NCI-H2029 (cell line): ENCODE data around the gene TBATA.

Experiments used
- DNase-seq: peaks from one replicate; lab custom pipeline; 2025; lab: John Stamatoyannopoulos, UW

TBATA gene

DNA sequence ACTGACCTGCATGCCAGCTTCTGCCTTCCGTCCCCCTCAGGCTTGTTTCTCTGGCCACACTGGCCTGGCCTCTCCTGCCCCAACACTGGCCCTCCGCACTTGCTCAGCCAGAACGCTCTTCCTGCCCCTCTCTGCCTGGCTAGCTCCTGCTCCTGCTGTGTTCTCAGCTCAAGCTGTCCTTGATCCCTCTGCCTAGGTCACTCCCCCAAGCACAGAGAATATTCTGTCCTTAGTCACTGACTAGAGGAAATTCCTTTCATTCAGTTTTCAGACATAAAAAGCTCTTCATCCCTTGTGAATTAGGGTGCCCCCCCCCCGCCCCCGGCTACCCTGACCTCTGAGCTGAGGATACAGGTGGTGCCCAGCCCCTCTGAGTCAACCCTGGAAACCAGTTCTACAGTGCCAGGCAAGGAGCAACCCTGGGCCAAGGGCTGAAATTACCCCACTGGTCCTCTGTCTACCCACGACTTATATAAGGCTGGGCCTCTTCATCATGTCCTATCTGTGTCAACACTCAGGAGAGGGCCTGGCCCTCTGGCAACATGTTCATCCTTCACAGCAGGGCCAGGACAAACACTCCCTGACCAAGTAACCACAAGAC lies 23.9 kb upstream of the TBATA start:
- no peak for DNase-seq

DNA sequence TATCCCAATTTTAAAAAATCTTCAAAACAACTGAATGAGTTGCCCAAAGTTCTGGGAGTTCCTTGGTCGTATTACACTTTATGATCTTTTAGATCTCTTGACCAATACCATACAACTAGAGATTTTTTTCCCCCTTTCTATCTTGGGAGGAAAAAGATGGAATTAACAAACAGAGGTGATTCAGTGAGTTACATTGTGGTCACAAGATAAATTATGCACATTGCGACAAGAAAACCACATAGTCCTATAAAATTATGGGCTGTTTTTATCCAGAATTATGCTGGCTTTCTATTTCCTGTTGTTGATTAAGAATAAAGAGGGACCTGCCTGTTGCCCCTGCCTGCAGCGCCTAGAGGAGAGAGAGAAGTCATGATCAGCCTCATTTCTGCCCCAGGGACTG lies 22.4 kb upstream of the TBATA start:
- DNase-seq = no peak

DNA sequence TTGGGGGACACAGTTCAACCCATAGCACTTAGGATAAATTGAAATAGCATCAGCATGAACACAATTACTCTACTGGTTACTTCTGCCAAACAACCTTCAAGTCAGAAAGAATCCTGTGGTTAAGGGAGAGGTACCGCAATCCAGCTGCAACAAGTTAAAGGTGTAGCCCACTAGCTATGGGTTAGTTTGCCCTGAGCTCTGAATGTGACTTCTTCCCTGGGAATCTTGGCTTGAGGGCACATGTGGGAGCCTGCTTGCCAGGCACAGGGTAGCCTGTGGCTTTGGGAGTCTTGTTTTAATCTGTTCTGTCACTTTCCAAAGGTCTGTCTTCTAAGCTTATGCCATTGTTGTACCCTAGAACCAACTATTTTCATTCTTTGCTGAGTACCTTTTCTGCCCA lies 21.7 kb upstream of the TBATA start:
- DNase-seq = no peak

DNA sequence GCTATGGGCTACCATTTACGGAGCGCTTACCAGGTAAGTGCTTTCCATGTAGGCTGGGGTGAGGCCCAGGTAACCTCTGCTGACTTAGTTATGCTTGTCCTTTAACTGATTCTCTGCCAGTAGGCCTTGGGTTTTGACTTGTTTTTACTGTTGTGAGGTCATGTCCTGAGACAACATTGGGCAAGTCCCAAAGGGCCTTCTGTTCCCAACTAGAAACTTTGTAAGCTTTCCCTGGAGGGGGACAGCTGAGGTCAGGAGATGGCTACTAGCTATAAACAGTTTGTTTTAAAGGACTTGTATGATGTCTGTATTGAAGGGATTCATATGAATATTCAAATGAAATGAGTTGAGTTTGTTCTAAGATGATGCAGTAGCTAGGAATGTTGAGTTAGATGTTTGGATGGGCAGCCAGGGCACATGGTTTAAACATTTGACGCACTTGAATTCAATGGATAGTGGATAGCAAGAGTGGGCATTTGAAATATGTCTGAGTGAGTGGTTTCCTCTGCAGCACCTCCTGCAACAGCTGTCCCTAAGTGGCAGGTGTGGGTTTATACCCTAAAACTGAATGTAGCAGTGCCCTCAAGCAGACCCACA lies 20.5 kb upstream of the TBATA start:
- DNase-seq = no peak

DNA sequence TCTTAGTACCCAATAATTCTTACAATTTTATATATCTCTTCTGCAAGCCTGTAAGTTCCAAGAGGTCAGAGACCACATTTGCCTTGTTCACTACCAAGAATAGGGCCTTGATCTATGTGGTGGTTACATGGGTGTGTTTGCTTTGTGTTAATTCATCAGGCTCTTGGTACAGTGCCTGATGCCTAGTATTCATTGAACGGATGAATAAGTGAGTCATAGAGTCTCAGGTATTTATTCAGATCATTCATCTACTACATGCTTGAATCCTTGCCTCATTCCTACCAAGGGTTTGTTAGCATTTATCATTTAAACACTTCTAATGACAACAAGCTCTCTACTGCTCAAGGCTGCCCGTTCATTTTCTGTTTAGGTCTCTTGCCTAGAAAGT lies 19.2 kb upstream of the TBATA start:
- peak; percentile 60 for DNase-seq

DNA sequence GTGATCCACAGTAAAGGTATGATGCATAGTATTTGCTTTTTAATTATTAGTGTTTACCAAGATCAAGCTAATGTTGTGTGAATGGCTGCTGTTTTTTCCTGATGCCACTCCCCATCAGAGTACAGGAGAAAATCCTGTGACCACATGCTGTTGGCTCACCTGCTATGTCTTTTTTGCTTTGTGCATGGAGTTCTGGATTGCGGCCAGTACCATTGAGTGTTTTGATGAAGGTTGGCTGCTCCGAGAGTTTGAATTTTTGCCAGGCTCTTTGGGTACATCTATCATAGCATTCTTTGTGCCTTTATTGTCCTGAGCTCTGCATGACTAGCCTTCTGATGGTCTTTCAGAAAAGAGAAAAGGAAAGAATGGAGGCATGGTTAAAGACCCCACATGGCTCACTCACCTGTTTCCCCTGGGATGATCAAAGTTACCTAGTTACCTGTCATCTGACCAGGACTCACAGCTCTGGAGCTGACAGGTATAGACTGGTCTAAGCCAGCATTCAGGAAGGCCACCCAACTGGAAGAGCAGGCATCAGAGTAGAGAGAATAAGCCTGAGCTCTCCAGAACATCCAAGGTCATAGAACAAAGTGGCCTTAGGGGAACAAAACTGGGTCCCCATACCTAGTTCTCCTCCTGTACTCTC lies 18.7 kb upstream of the TBATA start:
- DNase-seq = peak; percentile 90

DNA sequence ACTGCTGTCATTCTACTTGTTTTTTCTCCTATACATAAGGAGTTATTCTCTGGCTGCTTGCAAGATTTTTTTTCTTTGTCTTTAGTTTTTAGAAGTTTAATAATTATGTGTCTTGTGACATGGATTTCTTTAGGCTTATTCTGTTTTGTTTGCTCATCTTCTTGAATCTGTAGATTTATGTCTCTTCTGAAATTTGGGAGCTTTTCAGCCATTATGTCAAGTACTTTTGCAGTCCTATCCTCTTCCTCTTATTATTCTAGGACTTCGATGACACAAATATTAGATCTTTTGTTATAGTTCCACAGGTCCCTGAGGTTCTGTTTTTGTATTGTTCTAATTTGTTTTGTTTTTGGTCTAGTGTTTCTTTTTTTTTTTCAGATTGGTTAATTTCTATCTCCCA lies 16.7 kb upstream of the TBATA start:
- no peak for DNase-seq

DNA sequence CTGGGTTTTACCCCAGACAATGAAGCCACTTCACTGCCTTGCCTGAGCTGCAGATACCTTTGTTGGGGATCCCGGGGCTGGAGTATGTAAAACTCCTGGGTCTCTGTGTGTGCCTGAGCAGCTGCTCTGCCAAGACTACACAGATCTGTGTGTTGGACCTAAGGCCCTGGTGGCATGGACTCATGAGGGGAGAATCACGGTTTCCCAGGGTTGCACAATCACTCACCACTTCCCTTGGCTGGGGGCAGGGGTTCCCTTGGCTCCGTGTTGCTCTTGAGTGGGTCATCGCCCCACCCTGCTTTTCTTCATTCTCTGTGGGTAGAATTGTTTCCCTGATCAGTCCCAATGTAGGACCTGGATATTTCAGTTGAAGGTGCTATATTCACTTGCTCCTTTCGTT lies 13.9 kb upstream of the TBATA start:
- no peak for DNase-seq

DNA sequence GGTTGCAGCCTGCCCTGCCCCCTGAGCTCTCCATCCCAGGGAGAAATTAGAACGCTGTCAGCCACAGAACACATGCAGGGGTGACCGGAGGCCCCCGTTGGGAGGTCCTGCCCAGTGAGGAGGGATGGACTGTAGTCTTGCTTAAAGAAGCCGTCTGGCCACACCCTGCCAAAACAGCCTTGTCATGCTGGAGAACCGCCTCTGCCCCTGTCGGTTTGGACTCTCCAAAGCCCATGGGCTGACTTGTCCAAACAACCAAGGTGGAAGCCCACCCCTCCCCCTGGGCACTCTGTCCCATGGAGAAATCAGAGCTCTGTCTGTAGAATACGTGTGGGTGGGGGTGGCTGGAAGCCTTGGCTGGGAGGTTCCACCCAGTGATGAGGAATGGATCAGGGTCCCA lies 12.7 kb upstream of the TBATA start:
- no peak for DNase-seq

DNA sequence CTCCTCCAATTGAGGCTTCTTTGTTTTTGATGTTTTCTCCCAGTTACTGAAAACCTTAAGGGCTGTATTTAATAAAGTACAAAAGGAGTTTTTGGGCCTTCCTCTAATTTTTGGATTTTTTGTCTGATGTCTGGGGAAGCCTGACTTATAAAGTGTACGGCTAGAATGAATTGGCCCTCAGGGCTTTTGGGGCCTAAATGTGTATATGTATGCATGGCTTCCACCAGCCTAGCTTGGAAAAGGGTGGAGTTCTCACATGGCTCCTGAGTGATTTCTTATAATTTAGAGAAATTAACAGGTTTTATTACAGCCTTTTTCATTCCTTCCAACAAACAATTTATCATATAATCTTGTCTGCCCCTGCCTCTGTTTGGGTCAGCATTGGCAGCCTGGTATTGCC lies 10.4 kb upstream of the TBATA start:
- no peak for DNase-seq

DNA sequence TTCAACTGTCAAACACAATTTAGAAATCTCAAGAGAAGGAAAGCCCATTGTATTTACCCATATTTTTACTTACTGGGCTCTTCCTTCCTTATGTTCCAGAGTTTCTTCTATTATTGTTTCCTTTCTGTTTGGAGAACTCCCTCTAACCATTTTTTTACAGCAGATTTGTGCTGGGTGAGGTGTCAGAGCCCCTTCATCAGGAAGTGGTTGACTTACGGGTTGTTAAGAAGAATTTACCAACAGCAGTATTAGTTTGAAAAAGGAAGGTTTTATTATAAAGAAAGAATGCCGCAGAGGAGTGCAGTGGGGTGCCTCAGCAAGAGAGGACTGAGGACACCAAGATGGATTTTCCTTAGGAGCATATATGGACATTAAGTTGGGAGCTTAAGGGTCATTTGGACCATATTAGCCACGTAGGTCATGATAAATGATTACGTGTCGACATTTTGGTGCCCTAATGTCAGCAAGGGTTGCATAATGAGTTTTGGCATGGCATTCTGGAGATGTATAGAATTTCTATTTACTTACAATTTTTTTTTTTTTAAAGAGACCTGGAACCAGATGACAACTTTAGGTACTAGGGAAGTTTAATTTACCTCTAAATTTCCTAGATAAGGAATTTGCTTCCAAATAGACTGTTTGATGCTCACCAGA lies 6.3 kb upstream of the TBATA start:
- no peak for DNase-seq

DNA sequence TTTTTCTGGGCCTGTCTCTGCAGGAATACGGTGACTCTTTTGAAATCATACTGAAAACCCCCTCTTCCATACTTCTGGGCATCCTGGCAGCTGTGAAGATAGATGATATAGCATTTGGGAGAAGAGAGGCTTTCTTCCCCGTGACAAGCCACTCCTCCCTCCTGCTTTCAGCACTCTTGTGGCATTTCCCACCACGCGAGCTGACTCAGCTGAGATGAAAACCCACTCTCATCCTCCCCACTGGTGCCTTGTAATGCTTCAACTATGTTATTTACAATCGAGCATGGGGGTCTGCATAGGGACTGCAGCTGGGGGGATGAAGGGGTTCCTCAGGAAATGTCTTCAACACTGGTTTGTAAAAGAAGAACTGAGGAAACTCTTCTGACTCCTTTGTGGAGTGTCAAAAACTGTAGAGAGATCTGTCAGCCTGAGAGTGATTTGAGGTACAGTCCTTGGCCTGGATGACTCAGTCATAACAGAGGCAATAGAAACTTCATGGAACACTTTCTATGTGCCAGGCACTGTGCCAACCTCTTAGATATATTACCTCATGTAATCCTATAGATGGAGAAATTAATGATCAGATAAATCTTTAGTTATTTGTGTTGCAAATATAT lies 1.7 kb upstream of the TBATA start:
- DNase-seq = no peak

DNA sequence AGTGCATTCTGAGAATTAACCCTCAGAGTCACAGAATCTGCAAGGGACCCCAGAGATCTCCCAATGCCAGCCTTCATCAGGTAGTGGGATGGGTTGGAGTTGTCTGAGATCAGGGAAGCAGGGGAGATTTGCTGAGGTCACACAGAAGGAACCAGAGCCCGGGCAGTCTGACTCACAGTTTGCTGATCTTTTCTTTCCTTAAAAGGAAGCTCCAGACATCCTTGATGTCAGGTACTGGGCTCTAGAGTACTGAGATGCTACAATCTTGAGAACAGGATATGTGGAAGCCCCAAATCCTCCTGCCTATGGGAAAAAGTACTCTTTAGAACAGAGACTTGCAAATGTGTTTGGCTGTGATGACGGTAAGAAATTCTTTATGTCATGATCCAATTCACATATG lies 706 bp downstream of the TBATA start:
- DNase-seq = no peak

DNA sequence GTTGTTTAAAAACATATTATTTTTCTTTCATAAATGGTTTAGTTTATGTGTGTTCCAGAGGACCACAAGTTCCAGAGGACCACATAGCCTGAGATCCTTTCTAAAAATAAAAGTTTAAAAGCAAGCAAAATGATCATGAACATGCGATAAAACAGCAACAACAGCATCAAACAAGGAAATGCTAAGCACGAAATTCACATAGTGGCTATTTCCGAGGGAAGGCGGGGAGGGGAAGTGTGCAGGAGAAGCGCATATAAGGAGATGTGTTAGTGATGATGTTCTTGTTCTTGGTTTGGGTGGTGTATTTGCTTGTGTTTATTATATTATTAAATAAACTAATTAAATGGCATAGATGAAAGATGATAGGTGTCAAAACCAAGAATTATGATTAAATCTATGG lies 1.2 kb downstream of the TBATA start:
- DNase-seq = no peak

DNA sequence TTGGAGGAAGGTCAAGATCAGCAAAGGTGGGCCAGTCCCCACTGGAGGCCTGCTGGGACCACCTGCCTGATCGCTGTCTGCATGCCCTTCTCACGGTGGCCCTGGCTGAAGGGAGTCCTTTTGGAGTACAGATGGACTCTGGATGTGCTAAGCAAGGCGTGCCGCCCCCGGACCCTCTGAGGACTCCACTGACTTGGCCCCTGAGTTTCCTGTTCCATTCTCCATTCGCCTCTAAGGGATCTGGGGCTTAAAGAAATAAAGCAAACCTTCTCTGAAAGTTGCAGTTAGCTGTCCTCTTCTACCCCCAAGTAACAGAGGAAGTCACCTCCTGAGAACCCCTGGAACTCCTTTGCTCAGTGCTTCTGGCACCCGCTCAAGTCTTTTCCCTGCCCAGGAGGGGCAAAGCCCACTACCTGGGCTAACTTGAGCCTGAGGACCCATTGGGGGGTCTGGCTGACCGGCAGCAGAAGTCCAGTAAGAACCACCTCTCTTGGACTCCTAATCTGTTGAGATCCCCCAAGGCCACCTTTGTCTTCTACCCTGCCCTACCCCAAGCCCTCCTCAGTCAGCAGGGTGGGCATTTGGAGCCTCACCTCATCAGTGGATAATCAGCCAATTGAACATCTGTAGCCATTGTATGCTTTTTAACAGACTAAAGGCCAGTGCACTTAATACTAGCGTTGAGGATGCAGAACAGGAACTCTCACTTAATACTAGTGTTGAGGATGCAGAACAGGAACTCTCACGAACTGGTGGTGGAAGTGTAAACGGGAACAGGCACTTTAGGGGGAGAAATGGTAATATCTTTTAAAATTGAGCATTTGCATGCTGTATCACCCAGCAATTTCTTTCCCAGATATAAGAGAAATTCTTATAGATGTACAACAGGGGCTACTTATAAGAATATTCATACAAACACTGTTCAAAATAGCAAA lies 2.2 kb downstream of the TBATA start:
- DNase-seq = no peak

DNA sequence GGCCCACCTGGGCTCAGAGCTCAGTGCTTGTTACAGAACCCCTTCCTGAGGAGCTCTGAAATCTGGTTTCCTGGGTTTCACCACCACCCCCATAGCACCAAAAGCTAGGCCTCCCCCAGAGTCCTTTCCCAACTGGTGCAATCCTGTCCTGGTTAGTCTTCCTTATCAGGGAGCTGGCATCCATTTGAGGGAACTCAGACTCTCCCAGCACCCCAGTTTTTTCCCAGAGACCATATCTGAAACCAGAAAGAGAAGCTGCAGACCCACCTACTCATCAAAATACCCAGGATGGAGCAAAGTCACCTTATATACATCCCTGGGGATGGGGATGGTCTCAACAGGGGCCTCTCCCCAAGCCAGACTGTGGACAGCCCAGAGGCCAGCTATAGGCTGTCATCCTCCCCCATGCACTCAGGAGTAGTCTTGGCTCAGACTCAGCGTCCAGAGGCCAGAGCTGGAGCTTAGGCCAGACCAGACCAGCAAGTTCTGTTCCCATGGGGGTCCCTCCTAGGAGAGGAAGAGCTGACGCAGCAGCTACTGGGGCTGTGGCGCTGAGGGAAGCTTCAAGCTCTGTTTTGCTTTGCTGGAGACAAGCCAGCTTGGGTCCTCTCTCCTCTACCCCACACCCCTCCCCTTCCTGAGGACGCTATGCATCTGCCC lies 3.0 kb downstream of the TBATA start:
- DNase-seq = no peak

DNA sequence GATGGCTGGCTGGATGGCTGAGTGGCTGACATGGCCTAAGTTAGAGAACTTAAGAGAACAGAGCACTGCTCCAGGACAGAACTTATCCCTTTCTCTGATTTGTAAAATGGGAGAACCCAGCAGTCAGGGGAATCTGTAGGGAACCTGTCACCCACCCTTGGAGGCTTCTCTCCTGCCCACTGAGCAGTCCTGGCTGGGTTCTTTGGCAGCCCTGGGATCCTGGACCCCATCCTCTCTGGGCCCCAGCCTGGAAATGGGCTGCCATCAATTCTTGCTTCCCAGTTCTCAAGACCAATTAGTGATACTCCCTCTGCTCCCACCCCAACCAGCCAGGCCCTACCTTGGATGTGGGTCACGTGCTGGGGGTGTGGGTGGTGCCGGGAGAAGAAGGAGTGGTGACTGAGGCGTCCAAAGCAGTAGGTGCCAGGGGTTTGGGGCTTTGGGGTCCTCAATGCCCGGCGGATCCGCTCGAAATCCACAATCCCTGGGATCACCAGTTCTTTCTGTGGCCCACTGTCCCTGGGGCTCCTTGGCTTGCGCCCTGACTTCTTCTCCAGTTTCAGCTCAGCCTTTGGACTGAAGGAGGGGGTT lies 3.6 kb downstream of the TBATA start:
- no peak for DNase-seq

DNA sequence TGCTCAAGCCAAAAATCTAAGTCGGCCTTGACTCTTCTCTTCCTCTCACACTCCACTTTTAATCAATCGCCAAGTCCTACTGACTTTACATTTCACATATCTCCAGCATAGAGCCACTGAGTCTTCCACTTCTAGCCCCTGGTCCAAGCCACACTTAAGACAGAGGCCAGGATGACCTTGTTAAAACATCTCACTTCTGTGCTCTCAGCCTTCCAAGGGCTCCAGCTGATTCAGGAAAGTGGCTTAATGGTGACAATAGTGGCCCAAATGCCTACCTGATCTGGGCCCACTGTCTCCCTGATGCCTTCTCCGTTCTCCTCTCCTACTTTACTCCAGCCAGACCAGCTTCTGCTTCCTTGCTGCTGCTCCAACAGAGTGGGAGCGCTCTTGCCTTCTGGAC lies 4.4 kb downstream of the TBATA start:
- DNase-seq = no peak

DNA sequence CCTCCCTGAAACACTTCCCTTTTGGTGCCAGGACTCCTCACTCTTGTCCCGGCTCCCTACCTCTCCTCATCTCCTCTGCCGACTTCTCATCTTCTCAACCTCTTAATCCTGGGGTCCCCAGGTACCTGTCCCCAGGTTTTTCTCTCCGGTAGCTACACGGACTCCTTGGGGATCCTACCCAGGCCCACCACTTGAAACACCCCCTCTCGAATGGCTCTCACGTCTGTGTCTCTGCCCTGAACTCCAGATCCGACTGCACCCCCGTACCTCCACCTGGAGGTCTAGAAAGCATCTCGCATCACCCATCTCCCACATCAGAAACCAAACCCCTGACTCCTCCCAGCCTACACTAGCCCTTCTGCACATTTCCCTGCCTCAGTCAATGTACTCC lies 4.8 kb downstream of the TBATA start:
- no peak for DNase-seq

DNA sequence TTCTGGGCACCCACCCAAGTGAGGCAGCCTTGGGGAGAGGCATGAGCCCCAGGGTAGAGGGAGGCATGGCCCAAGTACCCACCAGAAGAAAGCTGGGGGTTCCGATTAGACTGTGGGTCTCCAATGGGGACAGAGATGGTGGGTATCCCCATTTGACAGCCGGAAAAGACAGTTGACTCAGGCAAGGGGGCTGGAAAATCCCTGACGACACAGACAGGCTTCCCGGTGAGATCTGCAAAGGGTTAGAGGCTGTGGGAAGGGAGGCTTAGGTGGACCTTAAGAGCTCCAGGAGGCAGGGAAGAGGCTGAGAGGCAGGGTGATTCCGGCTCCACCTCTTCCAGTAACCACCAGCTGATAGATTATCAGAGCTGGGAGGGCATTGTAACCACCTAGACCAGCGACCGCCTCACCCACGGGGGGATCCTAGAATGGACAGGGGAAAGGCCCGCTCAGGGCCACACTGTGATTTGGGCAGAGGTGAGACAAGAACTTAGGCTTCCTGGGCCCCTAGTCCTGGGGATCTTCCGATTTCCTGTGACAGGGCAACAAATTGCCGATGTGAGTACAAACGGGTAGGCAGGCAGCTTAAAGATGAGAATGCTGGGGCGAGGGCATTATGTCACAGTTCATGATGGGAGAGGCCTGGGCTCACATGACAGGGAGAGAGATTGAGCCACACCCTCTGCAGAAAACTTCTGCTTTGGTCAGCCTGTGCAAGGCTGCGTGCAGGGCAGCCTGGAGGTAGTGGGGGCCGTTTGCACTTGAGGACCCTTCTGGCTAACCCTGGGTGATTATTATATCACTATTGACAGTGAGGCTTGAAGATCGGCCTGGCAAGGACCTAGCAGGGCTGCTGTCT lies 5.4 kb downstream of the TBATA start:
- no peak for DNase-seq
